HCT116 (cell line): ENCODE results near the gene PYDC2. TPM values are rescaled to one million over a fixed set of nuclear protein-coding genes. Genes with fewer than 3 reads are reported as not detected.

Experiments used
- ATAC-seq: fragments of 200-7000 bp; cut with Tn5 transposase; 2 replicates; pipeline ENCODE4 v1.9.1; 2020; ENCODE audit warnings: mild to moderate bottlenecking, moderate library complexity
- BruUV-seq: library from RNA; stranded (reverse); fragments of 400-500 nt; replicated peaks from 2 replicates; lab custom pipeline; 2021; lab: Mats Ljungman, UMichigan
- CTCF ChIA-PET: fragments of 300-600 bp; sonication (Branson Sonifier 250); formaldehyde crosslinking; loops from one replicate; lab custom pipeline; 2021; ENCODE audit warnings: antibody characterized with exemption; lab: Charles Lee
- POLR2A ChIA-PET: fragments of 300-600, 350-600 bp; sonication (Branson Sonifier 250); formaldehyde crosslinking; loops from one replicate; lab custom pipeline; 2021; ENCODE audit warnings: antibody characterized with exemption; lab: Charles Lee
- RAD21 ChIA-PET, 2 experiments: fragments of 300-600 bp; sonication (Branson Sonifier 250); formaldehyde crosslinking; loops; one replicate each; lab custom pipeline; 2023; ENCODE audit warnings: low total read pairs in 2 of 2; ENCODE audit not compliant: uncharacterized antibody in 2 of 2, unreplicated experiment in 2 of 2, low non-redundant PET in 1 of 2; lab: Charles Lee
- DNase-seq: peaks from one replicate; pipeline ENCODE4 v3.0.0-alpha.2; 2010; ENCODE audit warnings: low read depth, low spot score
- H2AFZ ChIP-seq: fragments of 200-600 bp; shearing (Covaris generic), sonication (generic); 2 replicates; pipeline ENCODE4 v1.6.1; 2017; ENCODE audit warnings: low read depth, mixed run types, mixed read lengths, antibody characterized with exemption, low read length; ENCODE audit not compliant: poor library complexity, severe bottlenecking
- H3K27ac ChIP-seq: 2 replicates; pipeline ENCODE4 v1.5.1; 2012; ENCODE audit warnings: low read depth, low read length
- H3K27me3 ChIP-seq: fragments of 200-600 bp; sonication (generic); 2 replicates; pipeline ENCODE4 v1.6.1; 2016; ENCODE audit warnings: mixed run types, low read length, mixed read lengths; ENCODE audit not compliant: insufficient read depth
- H3K36me3 ChIP-seq, 2 experiments: fragments of 200-500 bp in 1 of 2; fragments of 200-600 bp in 1 of 2; sonication (Bioruptor generic) in 1 of 2; sonication (generic) in 1 of 2; 2 replicates each; pipeline versions ENCODE4 v1.5.1 to v1.6.1; 2014 to 2016; ENCODE audit warnings: low read length in 2 of 2, inconsistent platforms in 1 of 2, mixed read lengths in 1 of 2, mixed run types in 1 of 2; ENCODE audit not compliant: insufficient read depth in 2 of 2, control insufficient read depth in 1 of 2
- H3K4me1 ChIP-seq, 2 experiments: fragments of 200-600 bp in 1 of 2; sonication (generic) in 1 of 2; 2 replicates each; pipeline versions ENCODE4 v1.5.1 to v1.6.1; 2012 to 2017; ENCODE audit warnings: low read length in 2 of 2, inconsistent platforms in 1 of 2, mild to moderate bottlenecking in 1 of 2, mixed read lengths in 1 of 2, mixed run types in 1 of 2, moderate library complexity in 1 of 2; ENCODE audit not compliant: insufficient read depth in 2 of 2, control insufficient read depth in 1 of 2
- H3K4me2 ChIP-seq: fragments of 200-600 bp; sonication (generic); 2 replicates; pipeline ENCODE4 v1.6.1; 2017; ENCODE audit warnings: mixed run types, low read length, mixed read lengths
- H3K4me3 ChIP-seq, 2 experiments: fragments of 200-600 bp in 1 of 2; sonication (generic) in 1 of 2; replicated peaks in 1 of 2; 2 replicates each; pipeline ENCODE4 v1.5.1; 2011 to 2016; ENCODE audit warnings: low read length in 2 of 2, control low read depth in 1 of 2, low read depth in 1 of 2, mild to moderate bottlenecking in 1 of 2, mixed read lengths in 1 of 2, mixed run types in 1 of 2
- H3K79me2 ChIP-seq: fragments of 200-600 bp; sonication (generic); 2 replicates; pipeline ENCODE4 v1.6.1; 2017; ENCODE audit warnings: mild to moderate bottlenecking, mixed run types, low read length, moderate library complexity, mixed read lengths; ENCODE audit not compliant: insufficient read depth
- H3K9ac ChIP-seq: fragments of 200-600 bp; sonication (generic); 2 replicates; pipeline ENCODE4 v1.6.1; 2016; ENCODE audit warnings: low read length, mixed read lengths
- H3K9me2 ChIP-seq: fragments of 200-600 bp; sonication (generic), shearing (Covaris generic); 2 replicates; pipeline ENCODE4 v1.6.1; 2017; ENCODE audit warnings: mixed run types, mild to moderate bottlenecking, moderate library complexity; ENCODE audit not compliant: insufficient read depth
- H3K9me3 ChIP-seq, 2 experiments: fragments of 200-500 bp in 1 of 2; fragments of 200-600 bp in 1 of 2; sonication (Bioruptor generic) in 1 of 2; sonication (generic) in 1 of 2; 2 replicates each; pipeline ENCODE4 v1.6.1; 2014 to 2017; ENCODE audit warnings: low read length in 2 of 2, mixed read lengths in 2 of 2, inconsistent platforms in 1 of 2, low read depth in 1 of 2, mild to moderate bottlenecking in 1 of 2, mixed run types in 1 of 2, moderate library complexity in 1 of 2; ENCODE audit not compliant: control insufficient read depth in 1 of 2, insufficient read depth in 1 of 2
- H4K20me1 ChIP-seq: fragments of 200-600 bp; sonication (generic), shearing (Covaris generic); 2 replicates; pipeline ENCODE4 v1.6.1; 2017; ENCODE audit warnings: mixed run types, mild to moderate bottlenecking, moderate library complexity; ENCODE audit not compliant: insufficient read depth
- CBX3 ChIP-seq: IDR thresholded peaks from 2 replicates; pipeline ENCODE4 v1.6.1; 2012; ENCODE audit warnings: low read depth
- CTCF ChIP-seq, 3 experiments: fragments of 200-600 bp in 1 of 3; sonication (generic) in 1 of 3; IDR thresholded peaks in 2 of 3; conservative IDR thresholded peaks in 1 of 3; 2 replicates each; pipeline ENCODE4 v1.5.1; 2012 to 2017; ENCODE audit warnings: low read depth in 2 of 3, low read length in 2 of 3, antibody characterized with exemption in 1 of 3, borderline replicate concordance in 1 of 3, control low read depth in 1 of 3, mild to moderate bottlenecking in 1 of 3, mixed read lengths in 1 of 3, mixed run types in 1 of 3, moderate library complexity in 1 of 3; ENCODE audit not compliant: insufficient read depth in 1 of 3
- ELF1 ChIP-seq: IDR thresholded peaks from 2 replicates; pipeline ENCODE4 v1.6.1; 2012; ENCODE audit warnings: low read depth, borderline replicate concordance
- EZH2 ChIP-seq: fragments of 200-600 bp; sonication (generic); IDR thresholded peaks from 2 replicates; pipeline ENCODE4 v1.6.1; 2017; ENCODE audit warnings: antibody characterized with exemption, mixed run types
- EZH2phosphoT487 ChIP-seq: fragments of 200-600 bp; IDR thresholded peaks from 2 replicates; pipeline ENCODE4 v1.6.1; 2018; ENCODE audit warnings: antibody characterized with exemption, borderline replicate concordance
- FOSL1 ChIP-seq: IDR thresholded peaks from 2 replicates; pipeline ENCODE4 v1.6.1; 2012; ENCODE audit warnings: low read depth
- MAX ChIP-seq: IDR thresholded peaks from 2 replicates; pipeline ENCODE4 v1.6.1; 2012
- POLR2A ChIP-seq: IDR thresholded peaks from 2 replicates; pipeline ENCODE4 v1.7.0; 2011; ENCODE audit warnings: borderline replicate concordance; ENCODE audit not compliant: insufficient read depth, insufficient read length; ENCODE audit errors: extremely low read depth
- POLR2AphosphoS5 ChIP-seq: IDR thresholded peaks from 2 replicates; pipeline ENCODE4 v1.6.1; 2011; ENCODE audit warnings: mild to moderate bottlenecking, low read depth, low read length, moderate library complexity
- RAD21 ChIP-seq: IDR thresholded peaks from 2 replicates; pipeline ENCODE4 v1.6.1; 2012; ENCODE audit warnings: low read depth, mild to moderate bottlenecking
- REST ChIP-seq: IDR thresholded peaks from 2 replicates; pipeline ENCODE4 v1.6.1; 2012; ENCODE audit warnings: low read depth
- SIN3A ChIP-seq: IDR thresholded peaks from 2 replicates; pipeline ENCODE4 v1.6.1; 2012; ENCODE audit warnings: low read depth
- SP1 ChIP-seq: IDR thresholded peaks from 2 replicates; pipeline ENCODE4 v1.6.1; 2012; ENCODE audit warnings: low read depth
- SRF ChIP-seq: IDR thresholded peaks from 2 replicates; pipeline ENCODE4 v1.6.1; 2012; ENCODE audit warnings: low read depth
- TCF7L2 ChIP-seq: IDR thresholded peaks from 2 replicates; pipeline ENCODE4 v1.7.0; 2011; ENCODE audit warnings: borderline replicate concordance, inconsistent platforms; ENCODE audit not compliant: insufficient read depth, insufficient read length; ENCODE audit errors: extremely low read depth
- YY1 ChIP-seq: IDR thresholded peaks from 2 replicates; pipeline ENCODE4 v1.6.1; 2011; ENCODE audit warnings: low read length, low read depth, moderate library complexity, mild to moderate bottlenecking; ENCODE audit not compliant: insufficient replicate concordance; ENCODE audit errors: extremely low read depth
- ZFX ChIP-seq: fragments of 450-650 bp; IDR thresholded peaks from 2 replicates; pipeline ENCODE4 v1.6.1; 2017
- ZNF274 ChIP-seq: fragments of 200-500 bp; sonication (Bioruptor generic); IDR thresholded peaks from 2 replicates; pipeline ENCODE4 v1.6.1; 2014; ENCODE audit warnings: mild to moderate bottlenecking, low read depth, low read length, inconsistent platforms
- intact Hi-C: fragments of 100-400 bp; cut with micrococcal nuclease; formaldehyde crosslinking; loops from 2 replicates; pipeline ENCODE4 v1.10.0; 2022
- total RNA-seq: library from RNA; stranded (reverse); gene quantifications from one replicate; pipeline ENCODE4 v1.2.1, GENCODE V29; 2021; ENCODE audit not compliant: unreplicated experiment

PYDC2 gene
- total RNA-seq, 1 experiment from 2014 or later: not detected

- Histone ChIP-seq H3K4me3 (no peak overlapping the region), H3K4me1 (no peaks in the 10 kb centered on the region), H3K79me2 (no peaks in the 10 kb centered on the region), H3K27me3 (no peaks in the 10 kb centered on the region), H4K20me1 (no peaks in the 10 kb centered on the region), H3K9me2 (no peaks in the 10 kb centered on the region), H3K9me3 (no peaks in the 10 kb centered on the region)
- CTCF ChIA-PET: no interaction called here
- ATAC-seq: no peak
- BruUV-seq: no TSS peak
- RAD21 ChIA-PET: no interaction called here
- DNase-seq: no peak
- TF ChIP-seq ZNF274 (no peak), SRF (no peak), MAX (no peak), EZH2 (no peak), TCF7L2 (no peak), POLR2AphosphoS5 (no peak), RAD21 (no peak), FOSL1 (no peak), YY1 (no peak), ZFX (no peak), CTCF (IDR thresholded peaks at IDR 0.05 in 2 of 3, conservative IDR thresholded peaks at IDR 0.05 in 1 of 3; ENCODE audit: borderline replicate concordance in 1 of 3, insufficient read depth in 1 of 3, low read depth in 2 of 3, low read length in 2 of 3) (no peak), SP1 (no peak), CBX3 (no peak), SIN3A (no peak), REST (no peak), EZH2phosphoT487 (no peak), ELF1 (no peak), POLR2A (no peak)
- TF ChIP-seq, all 23 proteins: peak for 0
- intact Hi-C loops: no loop called here
- no peak overlapping the region for H3K9ac ChIP-seq
- POLR2A ChIA-PET: no interaction called here
- H3K27ac ChIP-seq: no peak overlapping the region
- H3K36me3 ChIP-seq: no peaks in the 10 kb centered on the region
- H2AFZ ChIP-seq: no peak overlapping the region
- no peak overlapping the region for H3K4me2 ChIP-seq
Observed at GRCh38 chr3:191449256-191449655, 11.7 kb upstream of the PYDC2 start.
